Limb (tissue), 2 donors: Measurements from ENCODE around the gene EPGN.

Source experiments
- DNase-seq, 2 donors: peaks; one replicate each; pipeline ENCODE4 v3.0.0-alpha.2; 2016; ENCODE audit errors: extremely low spot score in 2 of 2

Gene EPGN

DNA sequence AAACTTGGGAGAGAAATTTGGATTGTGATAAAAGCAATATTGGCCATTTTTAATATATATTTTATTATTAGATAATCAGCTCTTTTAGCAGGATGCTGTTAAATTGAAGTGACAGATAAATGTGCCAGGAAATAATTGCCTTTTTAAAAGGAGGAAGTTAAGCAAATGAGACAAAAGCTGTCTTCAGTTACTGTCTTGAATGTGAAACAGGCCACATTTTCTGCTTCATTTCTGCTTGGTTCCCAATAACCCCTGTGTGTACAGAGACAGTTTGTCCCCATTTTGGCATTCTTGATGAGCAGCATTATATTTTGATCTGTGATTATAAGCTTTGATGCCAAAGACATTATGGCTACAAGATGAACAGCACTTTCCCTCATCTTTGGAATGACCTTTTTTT, 953 bp downstream of the EPGN start:
- no peak for DNase-seq

DNA sequence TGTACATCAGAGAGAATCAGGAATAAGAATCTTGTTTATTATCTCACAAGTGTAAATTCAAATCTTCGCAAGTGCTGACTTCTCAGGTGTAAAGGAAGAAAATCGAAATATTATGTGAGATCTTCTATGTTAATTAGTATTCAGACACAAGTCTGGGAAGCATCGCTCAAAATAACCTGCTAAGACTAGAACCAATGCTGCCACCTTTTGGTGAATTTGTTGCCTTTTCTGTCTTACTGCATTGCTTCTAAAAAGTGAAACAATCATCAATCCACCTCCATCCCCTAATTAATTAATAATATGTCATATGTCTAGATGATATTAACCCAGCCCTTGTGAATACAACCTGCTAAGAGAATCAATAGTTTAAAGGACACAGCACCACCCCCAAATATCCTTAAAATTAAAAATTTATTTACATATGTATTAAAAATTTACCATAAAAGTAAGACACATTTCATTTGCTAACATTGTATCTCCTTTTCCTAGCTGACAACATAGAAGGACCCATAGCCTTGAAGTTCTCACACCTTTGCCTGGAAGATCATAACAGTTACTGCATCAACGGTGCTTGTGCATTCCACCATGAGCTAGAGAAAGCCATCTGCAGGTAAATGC, 3.5 kb downstream of the EPGN start:
- peak in 1 of 2 donors; percentile 49 for DNase-seq

DNA sequence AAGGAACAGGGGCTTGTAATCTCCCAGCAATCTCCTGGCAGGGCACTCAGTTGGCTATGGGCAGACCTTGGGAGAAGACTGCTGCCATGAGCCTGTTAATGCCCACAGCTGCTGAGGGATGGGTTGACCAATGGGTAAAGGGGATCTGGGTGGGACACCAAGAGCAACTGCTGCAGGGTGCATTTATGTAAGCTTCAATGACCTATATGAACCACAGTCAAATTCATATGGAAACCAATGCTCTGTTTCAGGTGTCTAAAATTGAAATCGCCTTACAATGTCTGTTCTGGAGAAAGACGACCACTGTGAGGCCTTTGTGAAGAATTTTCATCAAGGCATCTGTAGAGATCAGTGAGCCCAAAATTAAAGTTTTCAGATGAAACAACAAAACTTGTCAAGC, 6.1 kb downstream of the EPGN start:
- DNase-seq = no peak

DNA sequence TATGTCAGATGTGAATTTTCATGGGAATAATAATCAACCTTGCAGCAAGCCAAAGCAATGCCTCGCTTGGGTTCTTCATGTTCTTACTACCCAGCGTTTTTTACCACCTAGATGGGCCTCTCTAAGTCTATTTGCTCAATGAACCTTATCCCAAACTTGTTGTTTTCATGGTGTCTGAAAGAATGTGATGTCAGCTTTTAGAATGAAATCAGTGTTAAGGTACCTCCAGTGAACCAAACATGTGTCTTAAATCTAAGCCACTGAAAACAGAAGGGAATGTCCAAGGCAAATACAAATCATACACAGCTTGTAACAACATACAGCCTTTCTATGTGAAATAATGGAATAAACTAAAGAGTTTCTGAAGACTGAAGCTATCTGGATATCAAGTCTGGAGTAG, 6.7 kb downstream of the EPGN start:
- no peak for DNase-seq

DNA sequence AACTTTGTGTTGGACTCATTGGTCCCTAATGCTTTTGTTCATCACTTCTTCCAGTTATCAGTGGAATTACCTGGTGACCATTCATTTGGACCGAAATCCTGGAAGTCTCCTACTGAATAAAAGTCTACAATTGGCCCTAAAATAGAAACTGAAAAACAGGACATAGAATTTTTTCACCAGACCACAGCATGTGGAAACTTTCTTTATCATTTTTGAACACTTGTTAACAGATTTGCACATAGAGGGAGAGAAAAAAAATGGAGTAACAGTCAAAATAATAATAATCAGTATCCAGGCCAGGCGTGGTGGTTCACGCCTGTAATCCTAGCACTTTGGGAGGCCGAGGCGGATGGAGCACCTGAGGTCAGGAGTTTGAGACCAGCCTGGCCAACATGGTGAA, 7.1 kb downstream of the EPGN start:
- DNase-seq = no peak

DNA sequence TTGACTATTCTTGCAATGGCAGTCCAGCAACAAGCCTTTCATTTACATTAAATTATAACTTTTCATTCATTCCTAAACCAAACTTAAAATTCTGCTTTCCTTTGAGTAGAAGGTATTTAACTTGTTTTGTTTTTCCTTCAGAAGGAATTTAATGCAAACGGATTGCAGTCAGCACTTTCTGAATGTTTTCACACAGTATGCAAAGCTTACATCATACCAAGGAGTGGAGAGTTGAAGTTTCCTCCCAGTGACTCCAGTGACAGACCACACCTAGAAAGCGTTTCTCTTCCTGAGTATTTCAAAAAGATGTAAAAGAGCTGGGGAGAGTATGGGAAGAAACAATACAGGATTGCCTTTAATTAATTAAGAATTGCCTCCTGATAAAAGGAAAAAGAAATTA, 8.1 kb downstream of the EPGN start:
- DNase-seq = no peak

DNA sequence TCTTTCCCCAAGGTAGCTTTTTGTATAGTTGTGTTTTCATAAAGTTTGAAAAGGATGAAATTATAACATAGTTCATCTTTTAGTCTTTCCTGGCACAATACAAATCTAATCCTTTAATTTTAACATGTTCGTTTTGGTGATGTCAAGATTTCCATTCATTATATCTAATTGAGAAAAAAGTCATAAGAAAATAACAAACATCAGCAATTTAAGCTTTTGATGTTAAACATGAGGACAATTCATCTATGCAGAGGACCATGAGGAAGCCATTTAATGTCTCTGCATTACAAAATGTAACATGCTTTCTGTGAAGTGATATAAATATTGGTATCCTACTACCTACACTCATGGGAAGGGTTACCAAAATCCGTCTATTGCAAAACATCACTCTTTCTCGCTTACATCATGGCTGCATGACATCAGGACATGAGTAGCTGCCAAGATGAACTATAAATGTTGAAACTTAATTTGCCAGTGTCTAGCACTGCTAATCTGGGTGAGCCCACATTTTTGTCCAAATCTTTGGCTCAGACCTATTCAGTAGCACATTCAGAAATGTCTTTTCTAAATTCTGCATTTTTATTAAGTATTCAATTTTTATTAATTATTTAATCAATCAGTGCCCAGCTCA, 9.5 kb downstream of the EPGN start:
- no peak for DNase-seq

DNA sequence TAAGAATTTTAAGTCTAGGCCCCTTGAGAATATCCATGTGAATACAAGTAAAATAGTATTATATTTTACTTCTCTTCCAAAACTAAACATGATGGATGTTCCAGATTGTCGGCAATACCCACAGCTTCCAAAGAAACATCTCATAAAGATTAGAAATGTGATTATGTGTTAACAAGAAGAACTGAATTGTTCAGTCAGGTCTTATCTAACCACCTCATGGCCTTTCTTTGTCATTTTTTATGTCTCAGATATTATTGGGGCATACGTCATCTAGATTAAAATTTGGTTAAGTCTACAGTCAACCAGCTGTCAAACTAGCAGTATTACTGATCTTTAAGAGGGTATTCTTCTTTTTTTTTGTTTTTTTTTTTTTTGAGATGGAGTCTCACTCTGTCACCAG, 10.0 kb downstream of the EPGN start:
- no peak for DNase-seq

DNA sequence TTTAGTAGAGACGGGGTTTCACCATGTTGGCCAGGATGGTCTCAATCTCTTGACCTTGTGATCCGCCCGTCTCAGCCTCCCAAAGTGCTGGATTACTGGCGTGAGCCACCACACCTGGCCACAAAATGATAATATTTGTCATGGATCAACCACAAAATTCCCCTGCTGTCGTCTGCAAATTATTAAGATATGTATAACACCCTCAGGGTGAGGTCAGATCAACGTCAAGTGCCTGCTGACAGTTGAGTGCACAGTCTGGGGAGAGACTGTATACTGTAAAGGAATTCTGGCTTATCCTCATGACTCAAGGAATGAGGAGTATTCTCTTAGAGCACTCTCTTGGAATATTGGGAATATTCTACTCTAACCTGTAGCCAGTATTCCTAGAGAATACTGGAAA, 11.2 kb downstream of the EPGN start:
- no peak for DNase-seq

DNA sequence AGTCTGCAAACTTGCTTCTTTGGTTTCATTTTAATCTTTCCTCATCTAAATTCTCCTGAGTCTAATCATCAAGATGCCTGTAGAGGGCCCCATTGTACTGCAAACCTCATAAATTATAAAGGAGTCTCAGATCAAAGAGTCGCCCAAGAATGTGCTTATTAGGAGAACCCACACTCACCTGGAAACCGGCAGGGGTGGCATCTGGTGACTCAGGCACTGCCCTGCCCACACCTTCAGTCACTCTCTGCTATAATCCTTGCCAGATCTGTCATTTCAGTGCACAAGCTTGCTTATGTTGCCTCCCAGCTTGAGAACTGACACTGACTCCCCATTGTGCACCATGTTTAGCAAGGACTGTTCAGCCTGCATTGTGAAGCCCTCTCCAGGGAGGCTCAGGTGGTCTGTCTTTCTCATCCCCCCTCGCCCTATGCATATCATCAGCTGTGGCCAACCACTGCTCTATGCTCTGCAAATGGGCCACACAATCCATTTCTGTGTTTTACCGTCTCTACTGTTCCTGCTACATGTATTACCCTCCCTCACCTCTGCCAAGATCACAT, 12.4 kb downstream of the EPGN start:
- no peak for DNase-seq

DNA sequence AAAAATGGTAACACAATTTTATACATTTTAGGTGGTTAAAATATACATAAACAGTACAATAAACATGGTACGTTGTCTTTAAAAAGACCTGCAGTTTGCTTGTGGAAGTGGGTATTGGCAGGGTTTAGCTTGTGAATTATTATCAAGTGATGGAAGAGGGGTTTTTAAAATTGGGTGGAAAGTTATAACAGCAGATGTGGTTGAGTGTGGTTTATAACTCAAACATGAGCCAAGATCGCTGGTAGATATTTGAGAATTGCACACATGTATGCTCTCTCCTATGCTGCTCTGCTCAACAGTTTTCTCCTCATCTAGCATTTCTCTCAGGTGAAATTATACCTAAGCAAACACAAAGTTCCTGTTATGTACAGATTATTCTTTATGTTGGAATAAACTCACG, 14.0 kb downstream of the EPGN start:
- no peak for DNase-seq

DNA sequence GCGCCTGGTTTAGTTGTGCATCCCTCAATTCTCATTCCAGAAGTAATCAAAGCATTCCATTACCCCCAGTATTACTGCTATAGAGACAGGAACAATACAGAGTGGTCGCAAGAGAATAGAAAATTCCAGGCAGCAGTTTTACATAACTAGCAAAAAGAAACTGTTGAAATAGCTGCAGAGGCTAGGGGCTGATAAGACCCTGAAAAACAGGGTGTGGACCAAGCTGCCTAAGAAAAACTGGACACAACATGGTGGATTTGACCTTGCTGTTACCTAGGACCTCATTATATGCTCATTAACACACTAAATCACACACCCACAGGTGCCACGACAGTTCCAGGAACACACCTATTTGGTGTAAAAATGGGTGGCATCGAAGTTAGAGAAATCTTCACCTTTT, 15.4 kb downstream of the EPGN start:
- no peak for DNase-seq

DNA sequence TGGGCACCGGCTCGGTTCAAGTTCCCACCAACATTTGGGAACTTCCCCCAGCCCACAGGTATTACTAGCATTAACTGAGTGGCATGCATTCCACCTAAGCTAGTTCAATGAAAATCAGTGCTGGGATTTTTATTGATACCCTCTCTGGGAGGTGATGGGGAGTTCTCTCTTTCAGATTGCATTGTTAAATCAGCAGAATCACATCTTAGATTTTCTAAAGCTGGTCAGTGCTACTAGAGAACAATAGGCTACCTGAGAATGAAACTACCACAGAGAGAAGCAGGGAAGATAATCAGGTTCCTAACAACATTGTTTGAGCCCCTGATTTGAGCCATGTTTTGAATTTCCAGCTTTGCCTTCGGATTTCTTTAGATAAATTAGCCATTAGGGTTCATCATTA, 16.0 kb downstream of the EPGN start:
- DNase-seq = no peak

DNA sequence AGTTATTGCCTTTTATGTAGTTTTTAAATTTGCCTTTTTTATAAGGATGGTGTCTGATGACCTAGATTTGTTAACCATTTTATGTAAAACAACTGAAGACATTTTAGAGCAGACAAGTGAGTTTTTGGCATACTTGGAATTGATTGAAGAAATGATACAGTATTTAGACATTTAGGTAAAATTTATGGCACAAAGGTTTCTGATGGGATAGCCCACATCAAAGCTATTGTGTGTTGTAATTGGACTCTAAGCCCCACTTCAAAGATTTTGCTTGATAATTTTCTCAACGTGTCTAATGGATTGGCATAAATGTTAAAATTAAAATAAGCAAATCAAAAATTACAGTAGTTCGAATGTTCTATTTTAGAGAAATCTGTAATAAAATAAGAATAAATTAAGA, 17.6 kb downstream of the EPGN start:
- DNase-seq = no peak

DNA sequence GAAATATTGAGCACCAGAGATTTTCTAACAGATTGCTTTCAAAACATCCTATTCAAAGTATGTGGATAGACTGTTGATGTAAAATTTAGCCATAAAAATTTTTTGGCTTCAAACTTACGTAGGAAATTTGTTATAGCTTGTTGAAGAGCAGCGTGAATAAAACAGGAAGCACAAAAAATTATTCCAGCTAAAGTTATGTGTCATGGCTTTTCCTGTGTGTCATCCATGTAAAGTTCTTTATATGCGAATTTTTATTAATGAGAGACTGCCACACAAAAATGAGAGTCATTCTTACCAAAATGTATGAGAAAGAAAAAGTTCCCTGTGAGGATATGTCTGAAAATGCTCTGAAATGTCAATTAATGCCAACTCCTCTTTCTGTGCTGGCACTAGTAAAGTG, 19.5 kb downstream of the EPGN start:
- DNase-seq = no peak

DNA sequence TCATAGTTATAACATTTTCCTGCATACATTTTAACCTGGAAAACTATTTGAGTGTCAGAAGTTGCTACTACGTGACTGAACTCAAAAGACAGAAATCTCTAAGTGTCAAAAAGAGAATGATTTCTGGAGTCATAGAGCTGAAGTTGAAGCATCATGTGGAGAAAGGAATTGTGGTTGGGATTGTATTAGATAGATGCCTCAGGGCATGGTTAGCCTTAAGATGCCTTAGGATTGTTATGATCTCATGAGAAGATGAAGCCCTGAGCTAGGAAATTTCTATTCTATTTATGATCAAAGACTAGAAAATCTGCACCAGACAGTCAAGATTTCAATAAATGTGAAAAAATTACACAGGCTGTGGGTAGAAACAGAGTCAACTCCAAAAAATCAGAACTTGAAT, 20.2 kb downstream of the EPGN start:
- no peak for DNase-seq

DNA sequence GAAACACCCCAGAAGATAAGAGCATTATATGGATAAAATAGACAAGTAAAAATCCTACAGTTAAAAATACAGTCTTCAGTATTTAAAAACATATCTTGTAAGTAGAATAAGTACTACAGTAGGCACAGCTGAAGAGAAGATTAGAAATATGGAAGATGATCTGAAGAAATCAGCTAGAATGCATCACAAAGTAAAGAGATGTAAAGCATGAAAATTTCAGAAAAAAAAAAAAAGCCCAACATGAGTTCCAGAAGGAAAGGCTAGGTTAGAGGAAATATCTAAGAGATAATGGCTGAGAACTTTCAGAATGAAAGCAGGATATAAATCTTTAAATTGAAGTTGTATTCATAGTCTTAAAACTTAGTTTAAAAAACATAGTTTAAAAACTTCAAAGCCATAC, 21.0 kb downstream of the EPGN start:
- DNase-seq = no peak

DNA sequence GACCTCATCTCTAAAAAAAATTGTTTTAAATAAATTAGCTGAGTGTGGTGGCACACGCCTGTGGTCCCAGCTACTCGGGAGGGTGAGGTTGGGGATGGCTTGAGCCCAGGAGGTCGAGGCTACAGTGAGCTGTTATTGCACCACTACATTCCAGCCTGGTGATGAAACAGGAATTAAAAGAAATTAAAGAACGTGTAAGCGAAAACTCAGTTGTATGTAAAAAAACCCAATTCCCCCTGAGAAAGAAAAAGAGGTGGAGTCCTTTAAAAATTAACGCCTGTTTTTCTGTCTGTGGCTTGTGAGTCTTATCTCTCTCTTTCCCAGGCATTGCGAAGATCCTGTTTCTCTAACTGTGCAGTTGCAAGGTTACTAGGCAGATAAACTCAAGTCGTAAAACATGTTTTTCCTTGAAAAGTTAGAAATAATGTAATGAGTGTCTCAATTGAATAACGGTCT, 22.1 kb downstream of the EPGN start:
- DNase-seq = no peak

DNA sequence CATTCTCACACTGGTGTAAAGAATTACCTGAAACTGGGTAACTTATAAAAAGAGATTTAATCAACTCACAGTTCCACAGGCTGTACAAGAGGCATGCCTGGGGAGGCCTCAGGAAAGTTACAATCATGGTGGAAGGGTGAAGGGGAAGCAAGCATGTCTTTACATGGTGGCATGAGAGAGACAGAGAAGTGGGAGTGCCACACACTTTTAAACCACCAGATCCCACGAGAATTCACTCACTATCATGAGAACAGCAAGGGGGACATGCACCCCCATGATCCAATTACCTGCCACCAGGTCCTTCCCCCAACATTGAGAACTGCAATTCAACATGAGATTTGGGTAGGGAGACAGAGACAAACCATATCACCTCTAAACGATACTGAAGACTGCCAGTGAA, 23.0 kb downstream of the EPGN start:
- no peak for DNase-seq

DNA sequence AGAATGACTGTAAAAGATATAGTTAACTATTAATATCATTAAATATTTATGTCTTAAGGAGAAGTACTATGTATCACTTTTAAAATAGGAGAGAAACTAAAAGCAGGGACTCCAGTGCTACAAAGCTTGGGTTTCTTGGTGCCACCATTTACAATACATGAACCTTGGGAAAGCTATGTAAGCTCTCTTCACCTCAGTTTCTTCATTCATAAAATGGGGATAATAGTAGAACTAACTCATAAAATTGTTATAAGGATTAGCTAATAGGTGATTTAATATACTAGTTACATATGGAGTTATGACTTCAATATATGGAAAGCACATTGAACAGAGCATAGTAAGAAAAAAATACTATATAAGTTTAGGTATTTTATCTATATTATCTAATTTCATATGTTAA, 23.7 kb downstream of the EPGN start:
- DNase-seq = no peak

DNA sequence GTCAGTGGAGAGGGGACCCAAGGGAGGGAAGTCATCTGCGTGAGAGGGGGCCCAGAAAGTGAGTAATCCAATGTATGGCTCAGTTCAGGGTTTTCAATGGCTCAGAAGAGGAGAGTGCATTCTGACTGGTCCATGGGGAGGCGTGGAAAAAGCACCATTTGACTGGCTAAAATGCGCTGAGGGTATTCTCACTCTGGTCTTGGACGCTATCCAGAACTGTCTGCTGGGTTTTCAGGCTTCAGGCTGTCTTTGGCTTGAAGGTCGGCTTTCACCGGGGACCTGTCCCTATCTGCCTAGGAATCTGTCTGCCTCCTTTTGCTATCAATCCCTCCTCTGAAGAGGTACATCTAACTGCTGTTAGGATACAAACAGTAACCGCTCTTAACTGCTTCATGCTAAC, 26.4 kb downstream of the EPGN start:
- no peak for DNase-seq

DNA sequence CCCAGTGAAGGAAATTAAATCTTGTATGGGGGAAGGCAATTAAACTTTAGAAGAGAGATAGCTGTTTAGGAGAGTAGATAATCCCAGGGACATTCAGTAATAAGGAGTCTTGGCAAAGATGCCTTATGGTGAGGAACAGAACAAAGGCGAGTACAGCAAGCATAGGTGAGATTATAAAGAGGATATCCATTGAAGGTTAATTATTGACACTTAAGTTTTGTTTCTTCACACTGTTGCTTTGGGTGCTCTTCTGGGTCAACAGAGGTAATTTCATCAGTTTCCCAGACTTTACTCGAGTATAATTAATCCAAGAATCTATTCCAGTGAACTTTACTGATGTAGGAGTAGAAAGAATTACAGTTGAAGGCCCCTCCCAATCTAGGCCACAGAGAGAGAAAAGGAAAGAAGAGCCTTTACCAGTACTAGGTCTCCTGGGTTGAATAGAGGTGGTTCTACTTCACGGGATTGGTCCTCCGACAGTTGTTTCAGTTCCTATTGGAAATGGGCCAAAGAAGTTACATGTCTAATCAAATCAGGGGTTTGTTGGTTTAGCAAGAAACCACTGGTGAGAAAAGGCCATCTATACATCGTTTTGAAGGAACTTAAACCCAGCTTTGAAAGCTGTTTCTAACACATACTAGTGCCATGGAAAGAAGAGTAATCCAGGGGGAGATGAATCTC, 27.2 kb downstream of the EPGN start:
- DNase-seq = no peak

DNA sequence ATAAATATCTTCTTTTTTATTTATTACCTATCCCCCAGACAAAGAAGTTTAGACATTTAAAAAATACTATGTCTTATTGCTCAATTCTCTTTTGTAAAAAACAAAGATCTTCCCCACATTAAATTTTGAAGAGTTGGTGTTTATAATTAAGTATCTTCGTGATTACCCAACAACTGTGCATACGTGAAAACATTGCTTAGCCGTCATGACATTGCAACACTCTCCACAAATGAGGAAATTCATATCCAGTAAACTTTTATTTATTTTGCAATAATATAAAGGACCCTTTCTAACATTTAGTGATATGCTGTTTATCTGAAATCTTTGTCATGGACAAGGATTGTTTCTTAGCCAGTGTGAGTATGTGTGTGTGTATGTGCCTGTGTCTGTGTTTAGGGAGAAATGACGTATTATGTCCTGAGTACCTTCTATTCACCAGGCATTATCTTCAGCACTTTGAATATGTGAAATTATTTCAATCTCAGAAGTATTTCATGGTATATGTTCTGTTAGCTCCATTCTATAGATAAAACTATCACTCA, 30.6 kb downstream of the EPGN start:
- no peak for DNase-seq
